GM04504 (cell line): ENCODE measurements around the gene GNAS.
"Not testable (repeated sequence)": the region's sequence is repeated elsewhere in the genome, so short reads cannot be mapped to it uniquely, and the experiment has no call there.

ENCODE experiments used
- DNase-seq: peaks from one replicate; pipeline ENCODE4 v3.0.0-alpha.2; 2012; ENCODE audit warnings: low read depth

Gene GNAS

DNA sequence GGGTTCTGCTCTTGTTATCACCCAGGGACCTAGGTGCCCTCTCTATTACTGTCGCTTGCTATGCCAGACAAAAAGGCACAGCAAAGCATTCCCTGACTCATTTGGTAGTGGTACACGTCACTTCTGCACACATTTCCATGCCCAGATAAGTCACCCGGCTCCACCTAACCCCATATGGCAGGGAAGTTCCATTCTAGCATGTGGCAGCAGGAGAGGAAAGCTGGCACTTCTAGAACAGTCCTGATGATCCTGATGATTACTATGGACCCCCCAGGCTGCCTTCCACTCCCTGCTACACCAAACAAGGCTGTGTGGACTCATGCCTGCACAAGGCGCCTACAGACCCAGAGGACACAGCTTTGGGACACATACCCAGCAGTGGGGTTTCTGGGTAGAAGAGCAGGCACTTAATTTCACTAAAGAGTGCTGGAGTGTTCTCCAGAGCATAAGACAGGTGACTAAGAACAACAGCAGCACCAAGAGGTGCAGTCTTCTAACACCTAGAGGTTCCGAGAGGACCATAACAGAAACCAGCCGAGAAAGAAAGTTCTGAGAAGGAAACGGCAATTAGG lies 75.1 kb downstream of the GNAS start:
- no peak for DNase-seq

DNA sequence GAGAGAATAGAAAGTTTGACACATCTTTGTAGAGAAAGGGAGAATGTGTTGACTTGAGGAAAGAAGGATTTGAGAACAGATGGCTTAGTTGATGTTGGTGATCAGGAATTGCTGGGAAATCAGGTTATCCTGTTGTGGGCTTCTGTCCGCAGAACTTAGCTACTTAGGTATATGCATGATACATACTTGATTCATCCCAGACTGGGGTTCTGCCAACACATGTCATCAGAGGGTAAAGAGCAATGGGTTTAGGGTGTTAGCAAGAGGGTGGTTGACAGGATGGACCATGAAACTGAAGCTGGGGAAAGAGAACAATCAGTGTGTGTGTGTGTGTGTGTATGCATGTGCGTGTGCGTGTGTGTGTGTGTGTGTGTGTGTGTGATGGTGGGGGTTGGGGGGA lies 78.0 kb downstream of the GNAS start:
- DNase-seq = no peak

DNA sequence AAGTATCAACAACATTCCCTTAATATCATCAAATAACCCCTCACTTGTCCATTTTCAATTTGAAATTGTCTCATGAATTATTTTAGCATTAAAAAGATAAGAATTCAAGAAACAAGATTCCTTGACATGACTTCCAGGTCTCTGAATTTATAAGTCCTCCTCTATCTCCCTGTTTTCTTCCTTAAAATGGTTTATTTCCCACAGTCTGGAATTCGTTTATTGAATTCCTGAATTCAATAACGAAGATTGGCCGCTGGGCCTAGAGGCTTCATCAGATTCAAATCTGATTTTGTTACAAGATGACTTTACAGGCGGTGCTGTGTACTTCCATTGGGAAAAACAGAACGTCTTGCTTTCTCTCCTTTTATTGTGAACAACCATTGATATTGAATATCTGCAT lies 79.7 kb downstream of the GNAS start:
- DNase-seq = no peak

DNA sequence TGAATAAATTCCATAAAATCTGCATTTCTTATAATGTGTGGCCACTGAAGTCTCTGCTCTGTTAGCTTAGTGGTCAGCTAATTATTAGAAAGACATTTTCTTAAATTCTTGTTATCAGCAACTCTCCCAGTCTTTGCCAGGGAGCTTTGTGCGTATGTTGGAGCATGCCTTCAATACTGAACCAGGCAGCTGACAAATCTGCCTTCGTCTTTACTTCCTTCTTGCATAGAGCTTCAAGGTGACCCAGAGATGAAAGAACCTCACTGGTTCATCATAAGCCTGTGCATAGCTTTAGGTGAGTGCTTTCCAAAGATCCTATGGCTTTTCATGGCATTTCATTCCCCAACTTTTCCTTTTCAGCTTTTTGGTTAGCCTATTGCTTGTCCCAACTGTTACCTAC lies 85.6 kb downstream of the GNAS start:
- DNase-seq = no peak

DNA sequence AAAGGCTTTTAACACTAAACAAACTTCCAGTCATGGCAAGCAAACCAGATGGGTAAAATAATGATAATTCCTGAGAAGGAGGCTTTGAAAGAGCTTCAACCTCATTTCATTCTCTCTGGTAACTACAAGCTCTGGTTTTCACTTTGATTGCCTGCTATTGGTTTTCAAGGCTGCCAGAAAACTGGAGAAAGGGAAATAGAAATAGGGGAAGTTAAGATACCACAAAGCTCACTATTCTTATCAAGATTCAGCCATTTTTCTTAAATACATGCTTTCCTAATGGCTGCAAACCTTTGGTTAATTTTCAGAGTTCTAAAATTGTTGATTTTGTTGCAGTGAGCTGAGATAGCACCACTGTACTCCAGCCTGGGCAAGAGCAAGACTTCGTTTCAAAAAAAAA lies 86.0 kb downstream of the GNAS start:
- DNase-seq = no peak

DNA sequence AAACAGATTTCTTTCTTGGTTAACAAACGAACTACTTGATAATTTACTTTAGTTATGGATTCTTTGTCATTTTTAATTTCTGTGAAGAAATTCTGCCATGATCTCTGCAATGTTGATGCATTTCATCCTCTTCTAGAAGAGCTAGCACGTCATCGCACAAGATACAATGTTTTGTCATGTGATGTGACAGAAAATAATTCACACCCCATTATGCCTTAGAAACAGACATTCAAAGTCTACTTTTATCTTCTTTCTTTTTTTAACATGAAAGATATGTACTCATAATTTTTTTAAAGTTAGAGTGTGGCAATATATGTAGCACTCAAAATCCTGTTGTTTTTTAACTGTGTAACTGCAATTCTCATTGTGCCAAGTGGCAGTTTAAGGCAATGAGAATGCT lies 89.0 kb downstream of the GNAS start:
- no peak for DNase-seq

DNA sequence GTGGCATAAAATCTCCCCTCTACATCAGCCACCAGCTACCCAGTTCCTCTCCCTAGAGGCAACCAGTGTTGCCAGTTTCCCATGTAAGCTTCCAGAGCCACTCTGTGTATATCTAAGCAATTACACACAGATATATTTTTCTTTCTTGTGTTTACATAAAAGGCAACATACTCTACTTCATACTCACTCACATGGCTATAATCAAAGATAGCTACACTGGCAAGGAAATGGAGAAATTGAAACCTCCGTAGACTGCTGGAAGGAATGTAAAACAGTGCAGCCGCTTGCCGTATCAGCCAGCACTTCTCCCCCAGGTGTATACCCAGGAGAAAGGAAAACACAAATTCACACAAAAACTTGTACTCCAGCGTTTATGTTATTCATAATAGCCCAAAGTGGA lies 90.0 kb downstream of the GNAS start:
- no peak for DNase-seq

DNA sequence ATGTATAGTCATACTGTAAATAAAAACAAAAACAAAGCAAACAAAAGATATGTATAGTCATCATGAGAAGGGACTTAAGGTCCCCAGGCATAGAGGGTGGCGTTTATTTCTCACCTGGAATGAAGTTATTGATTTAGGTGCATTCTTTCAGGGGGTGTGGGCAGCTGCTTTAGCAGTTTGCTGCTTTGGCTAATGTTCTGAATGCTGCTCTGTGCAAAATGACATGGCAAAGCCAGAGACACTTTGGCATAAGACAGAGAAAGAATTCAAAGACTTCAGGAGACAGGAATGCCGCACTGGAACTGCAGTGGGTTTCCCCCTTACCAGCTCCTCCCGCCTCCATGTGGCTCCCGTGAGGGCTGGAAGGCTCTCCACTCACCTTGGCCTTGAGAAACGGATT lies 92.1 kb downstream of the GNAS start:
- DNase-seq = no peak

DNA sequence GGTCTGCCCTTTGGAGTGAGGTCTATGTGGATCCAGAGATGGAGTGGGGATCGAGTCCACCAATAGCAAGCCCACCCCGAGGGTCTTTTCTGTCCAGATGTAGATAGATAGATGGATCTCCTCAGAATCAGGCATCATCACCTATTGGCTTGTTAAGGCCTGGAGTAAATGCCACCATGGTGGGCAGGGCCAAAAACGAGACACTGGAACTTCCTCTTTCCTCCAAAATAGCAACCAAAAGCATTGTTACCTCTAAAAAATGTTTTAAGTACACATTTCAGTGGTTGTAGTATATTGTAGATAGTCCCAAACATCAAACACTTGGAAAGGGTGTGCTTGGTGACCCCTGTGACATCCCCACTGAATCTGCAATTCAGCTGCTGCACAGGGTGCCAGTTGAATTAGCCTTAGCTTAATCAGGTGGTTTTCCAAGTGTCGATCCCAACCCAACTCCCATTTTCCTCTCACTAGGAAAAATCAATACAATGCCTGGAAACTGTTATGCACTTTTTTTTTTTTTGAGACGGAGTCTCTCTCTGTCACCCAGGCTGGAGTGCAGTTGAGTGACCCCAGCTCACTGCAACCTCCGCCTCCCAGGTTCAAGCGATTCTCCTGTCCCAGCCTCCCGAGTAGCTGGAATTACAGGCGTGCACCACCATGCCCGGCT lies 93.6 kb downstream of the GNAS start:
- no peak for DNase-seq

DNA sequence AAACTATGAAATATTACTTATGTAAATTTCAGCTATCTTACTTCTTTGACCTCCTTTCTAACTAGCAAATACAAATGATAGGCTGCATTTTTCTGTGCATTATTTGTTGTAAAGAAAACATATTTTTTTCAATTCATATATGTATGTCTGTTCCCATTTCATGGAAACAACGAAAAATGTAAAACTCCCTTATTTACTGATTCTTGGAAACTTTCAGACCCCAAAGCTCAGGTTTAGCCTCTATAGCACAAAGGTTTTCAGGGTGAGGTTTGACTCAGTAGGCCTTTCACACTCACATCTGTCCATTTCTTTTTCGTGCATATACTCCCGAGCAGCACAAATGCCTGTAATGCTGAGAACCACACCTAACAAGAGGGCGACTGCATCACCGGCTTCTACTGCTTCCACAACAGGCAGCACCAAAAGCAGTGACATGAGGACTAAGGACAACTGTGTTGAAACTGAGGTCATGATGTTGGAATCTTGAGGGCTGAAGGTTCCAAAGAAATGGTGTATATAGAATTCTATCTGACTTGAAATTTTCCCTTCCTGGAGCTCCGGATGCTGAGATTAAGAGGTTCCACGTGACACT lies 95.4 kb downstream of the GNAS start:
- not testable (repeated sequence) for DNase-seq

DNA sequence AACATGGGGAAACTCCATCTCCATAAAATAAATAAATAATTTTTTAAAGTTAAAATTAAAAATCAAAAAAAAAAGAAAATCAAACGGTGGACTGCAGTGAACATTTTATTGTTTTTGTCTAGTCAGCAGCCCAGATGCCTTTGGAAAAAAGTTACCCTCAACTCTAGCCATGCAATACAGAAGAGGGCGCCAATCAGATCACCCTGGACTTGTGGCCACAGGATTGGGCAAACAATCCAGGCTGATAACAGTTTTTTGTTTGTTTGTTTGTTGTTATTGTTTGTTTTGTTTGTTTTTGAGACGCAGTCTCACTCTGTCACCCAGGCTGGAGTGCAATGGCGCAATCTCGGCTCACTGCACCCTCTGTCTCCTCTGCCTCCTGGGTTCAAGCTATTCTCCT lies 98.1 kb downstream of the GNAS start:
- DNase-seq = no peak

DNA sequence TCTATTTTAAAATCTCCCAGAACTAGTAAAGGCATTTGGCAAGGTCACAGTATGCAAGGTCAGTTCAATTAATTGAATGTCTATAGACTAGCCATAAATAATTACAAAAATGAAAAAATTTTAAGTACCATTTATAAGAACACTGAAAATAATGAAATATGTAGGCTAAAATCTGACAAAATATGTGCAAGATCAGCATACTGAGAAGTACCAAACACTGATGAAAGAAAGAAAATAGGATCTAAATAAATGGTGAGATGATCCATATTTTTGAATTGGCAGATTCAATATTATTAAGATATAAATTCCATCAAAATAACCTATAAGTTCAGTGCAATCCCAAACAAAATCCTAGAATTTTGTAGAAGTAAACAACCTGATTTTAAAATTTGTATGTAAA lies 100.5 kb downstream of the GNAS start:
- DNase-seq = no peak

DNA sequence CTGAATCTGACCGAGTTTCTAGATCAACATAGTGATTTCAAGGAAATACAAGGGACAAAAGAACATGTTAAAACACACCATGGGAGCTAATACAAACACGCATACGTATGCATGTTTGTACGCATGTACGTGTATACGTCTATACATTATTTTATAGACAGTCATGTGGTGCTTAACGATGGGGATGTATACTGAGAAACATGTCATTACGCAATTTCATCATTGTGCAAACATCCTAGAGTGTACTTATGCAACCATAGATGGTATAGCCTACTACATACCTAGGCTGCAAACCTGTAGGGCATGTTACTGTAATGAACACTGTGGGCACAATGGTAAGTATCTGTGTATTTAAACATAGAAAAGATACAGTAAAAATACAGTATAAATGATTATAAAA lies 103.6 kb downstream of the GNAS start:
- DNase-seq = no peak

DNA sequence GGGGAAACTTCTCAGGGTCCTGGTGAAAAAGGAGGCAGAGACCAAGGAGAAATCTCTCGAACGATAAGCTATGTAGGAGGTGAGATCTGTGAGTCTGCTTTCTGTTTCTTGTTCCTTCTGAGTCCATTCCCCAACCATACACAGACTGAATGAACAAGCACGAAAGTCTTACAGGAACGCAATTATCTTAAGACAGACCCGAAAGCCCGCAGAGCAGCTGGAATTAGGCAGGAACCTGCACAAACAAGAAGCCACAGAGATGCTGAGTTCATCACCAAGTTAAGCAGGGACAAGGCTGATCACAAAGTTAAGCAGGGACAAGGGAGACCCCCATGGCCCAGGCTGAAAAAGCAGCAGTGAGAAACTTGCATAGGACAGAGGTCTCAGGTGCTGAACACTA lies 107.1 kb downstream of the GNAS start:
- DNase-seq = no peak
